HG02981 (cell line): ENCODE results near the gene GGACT.
"Not testable (repeated sequence)": the region's sequence is repeated elsewhere in the genome, so short reads cannot be mapped to it uniquely, and the experiment has no call there.

Source experiments
- ATAC-seq: cut with Tn5 transposase; IDR thresholded peaks from one replicate; pipeline ENCODE4 v1.9.1; 2021; ENCODE audit warnings: mild to moderate bottlenecking, moderate library complexity; ENCODE audit not compliant: unreplicated experiment

GGACT gene

GRCh38 chr13:100532090-100532766 is 56.4 kb downstream of the GGACT start:
- no peak for ATAC-seq

GRCh38 chr13:100530671-100531213 is 57.8 kb downstream of the GGACT start:
- ATAC-seq, result no peak

DNA sequence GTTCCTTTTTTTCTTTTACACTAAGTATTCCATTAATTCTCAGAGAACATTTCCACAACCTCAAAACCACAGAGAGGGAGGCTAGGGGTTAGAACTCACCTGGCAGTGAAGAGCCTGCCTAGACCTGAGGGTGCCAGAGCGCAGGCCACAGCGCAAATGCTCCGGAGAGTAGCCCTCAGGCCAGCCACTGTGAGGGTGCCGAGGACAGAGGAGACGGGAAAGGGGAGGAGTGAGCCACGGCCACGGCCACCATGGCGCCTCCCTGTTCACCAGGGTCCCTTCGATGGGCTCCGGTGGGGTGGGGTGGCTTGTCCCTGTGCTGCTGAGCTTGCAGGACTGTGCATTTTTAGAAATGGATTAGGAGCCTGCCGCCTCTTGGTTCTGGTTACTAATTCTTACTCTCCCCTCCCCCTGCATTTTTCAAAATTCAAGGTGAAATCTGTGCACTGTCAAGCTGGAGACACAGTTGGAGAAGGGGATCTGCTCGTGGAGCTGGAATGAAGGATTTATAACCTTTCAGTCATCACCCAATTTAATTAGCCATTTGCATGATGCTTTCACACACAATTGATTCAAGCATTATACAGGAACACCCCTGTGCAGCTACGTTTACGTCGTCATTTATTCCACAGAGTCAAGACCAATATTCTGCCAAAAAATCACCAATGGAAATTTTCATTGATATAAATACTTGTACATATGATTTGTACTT is 58.8 kb downstream of the GGACT start:
- ATAC-seq, result no peak

DNA sequence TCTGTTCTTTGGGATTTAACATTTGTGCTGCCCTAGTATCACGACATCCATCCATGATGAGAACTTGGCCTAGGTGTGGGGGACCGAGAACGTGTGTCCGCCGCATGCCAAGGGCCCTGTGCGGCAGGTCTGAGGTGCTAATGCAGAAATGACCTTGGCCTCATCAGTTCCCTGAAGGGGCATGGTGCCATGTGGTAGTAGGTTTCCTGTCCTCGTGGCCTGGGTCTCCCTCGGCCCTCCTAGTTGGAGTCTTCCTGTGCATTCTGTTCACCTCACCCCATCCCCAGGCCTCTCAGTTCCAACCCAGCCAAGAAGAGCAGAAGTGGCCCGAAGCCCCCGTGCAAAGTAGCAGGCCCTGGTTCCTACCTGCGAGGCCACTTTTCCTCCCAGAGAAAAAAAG is 59.8 kb downstream of the GGACT start:
- no peak for ATAC-seq

- ATAC-seq, result no peak
Observed at GRCh38 chr13:100528353-100528752, 60.2 kb downstream of the GGACT start.

DNA sequence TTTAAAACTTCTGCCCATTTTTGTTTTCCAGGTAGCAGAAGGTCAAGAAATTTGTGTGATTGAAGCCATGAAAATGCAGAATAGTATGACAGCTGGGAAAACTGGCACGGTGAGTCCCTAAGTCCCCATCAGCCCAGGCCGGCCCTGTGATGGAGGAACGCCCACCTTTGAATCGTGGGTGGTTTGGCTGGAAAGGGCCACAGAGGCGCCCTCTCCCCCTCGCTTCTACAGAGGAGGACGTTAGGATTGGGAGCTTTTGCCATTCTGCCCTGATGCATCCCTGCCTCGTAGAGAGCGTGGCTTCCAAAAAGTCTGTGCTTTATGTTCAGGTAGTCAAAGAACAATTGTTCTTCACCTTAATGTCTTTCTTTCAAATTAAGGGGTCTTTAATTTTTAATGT is 60.9 kb downstream of the GGACT start:
- no peak for ATAC-seq

GRCh38 chr13:100526318-100527000 is 62.1 kb downstream of the GGACT start:
- no peak for ATAC-seq

DNA sequence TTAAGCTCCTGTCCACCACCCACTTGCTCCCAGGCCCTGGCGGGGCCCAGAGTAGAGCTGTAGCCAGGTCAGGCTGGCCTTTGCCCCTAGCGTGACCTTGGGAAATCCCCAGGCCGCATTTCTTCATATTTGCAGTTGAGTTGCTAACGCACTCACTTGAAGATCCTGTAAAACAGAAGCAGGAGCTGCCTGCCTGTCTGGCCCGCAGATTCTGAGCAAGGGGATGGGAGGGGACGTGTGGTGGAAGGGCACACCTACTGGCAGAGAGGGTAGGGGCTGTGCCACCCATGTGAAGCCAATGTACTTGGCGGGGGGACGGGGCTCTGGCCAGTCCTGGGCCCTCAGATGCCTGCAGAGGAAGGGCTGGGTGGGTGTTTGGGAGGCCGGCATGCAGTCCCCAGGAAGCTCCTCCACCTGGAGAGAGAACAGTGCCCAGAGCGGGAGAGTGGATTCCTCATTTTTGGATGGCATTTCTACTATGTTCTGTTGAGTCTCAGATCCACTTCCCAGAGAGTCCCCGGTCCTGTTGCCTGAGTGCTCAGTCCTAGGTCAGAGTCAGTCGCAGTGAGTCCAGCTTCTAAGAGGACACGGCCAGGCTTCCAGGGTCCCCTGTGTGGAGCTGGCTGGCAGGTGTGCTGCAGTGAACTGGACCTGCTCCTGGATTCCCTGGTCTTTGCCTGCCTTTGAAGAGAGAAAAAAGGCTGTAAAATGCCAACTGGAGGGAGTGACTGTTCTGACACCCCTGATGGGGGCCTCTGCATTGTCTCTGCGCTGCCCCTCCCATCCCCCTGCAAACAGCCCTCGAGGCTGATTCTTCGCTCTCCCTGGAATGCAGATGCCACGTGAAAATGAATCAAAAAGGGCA is 62.9 kb downstream of the GGACT start:
- ATAC-seq, result no peak

GRCh38 chr13:100524688-100525087 is 63.9 kb downstream of the GGACT start:
- not testable (repeated sequence) for ATAC-seq

GRCh38 chr13:100523981-100524386 is 64.6 kb downstream of the GGACT start:
- no peak for ATAC-seq

- no peak for ATAC-seq
Observed at GRCh38 chr13:100523411-100523810, 65.2 kb downstream of the GGACT start.

DNA sequence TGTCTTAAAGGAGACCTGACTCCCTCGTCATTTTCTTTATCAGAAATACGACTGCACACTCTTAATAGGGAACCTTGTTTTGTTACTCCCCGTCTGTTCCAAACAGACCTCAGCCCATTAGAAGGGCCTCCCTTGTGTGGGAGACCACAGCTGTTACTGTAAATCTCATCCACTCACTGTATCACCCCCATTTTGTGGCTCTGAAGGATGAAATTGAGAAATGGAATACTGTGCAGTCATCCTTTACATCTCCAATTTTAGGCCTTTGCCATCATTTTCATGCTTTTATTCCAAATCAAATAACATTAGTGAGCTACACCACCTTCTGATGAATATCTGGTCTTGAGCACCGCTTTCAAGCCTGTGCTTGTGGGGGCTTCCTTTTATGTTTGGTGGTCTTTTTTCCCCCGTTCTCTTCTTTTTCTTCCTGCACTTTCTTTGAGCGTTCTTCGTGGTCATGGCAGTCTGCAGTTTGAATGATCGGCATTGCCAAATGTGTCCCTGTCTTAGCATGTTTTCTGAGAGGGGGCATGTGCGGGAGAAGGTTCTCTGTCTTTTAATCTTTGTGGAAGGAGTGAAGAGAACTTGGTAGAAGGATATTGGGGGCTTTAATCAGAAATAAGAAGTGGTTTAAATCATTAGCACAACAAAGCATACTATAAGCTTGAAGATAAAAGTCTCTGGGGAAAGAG is 65.8 kb downstream of the GGACT start:
- ATAC-seq, result no peak

DNA sequence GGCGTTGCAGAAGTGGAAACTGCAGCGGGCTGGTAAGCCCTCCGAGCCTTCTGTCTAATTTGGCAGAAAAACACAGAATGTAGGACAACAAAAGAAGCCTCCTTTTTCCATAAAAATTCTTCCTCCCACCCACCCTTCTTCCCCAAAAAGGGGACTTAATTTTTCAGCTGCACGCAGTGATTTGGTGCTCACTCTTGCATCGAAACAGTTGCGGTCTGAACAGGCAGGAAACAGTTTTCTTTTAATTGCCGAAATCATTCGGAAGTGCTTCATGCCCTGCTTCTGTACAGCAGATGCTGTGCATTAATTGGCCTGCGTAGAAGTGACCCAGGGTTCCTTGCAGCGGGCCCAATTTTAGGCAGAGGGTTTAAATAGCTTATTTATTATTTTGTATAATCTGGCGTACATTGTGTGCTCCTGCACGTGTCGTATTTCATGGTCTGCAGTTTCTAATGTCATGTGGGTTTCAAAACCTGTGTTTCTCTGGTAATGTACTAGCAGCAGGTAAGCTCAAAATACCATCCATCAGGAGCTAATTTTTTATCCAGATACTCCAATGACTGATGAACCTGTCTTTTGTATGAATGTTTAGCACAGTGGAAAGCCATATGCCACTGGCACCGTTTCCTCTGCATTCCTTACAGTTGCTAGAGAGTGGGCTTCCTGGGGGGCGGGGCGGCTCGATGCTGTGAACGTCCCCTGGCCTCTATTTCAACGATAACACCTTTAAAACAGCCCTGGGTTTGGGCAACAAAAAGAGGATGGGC is 66.6 kb downstream of the GGACT start:
- no peak for ATAC-seq

- ATAC-seq, result no peak
Observed at GRCh38 chr13:100520936-100521850, 67.4 kb downstream of the GGACT start.

GRCh38 chr13:100519626-100520025 is 69.0 kb downstream of the GGACT start:
- ATAC-seq, result no peak

DNA sequence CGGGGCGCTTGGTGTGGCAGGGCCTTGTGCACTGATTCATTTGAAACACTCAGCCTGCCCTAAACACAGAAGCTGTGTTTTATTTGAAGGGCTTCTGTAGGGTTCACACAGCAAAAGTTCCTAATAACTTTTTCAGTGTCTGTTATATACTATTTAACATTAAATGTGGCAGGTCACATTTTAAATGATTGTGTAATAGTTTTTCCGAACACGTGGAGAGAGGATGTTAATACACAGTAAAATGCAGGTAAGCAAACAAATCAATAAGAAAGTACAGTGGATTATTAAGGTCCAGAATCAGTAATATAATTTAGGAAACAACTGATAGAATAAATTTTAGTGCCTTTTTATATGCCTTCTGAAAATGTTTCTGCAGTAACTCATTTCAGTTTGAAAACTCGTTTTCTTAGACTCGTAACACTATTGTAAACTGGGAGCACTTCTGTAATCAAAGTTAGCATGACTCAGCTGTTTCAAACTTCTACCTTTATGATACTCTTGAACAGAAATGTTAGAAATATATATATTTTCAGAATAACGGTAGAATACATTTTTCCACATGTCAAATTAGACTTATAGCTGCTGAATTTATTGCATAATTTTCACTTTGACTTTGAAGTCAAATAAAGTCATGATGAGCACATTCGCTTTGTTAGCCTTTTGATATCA is 70.1 kb downstream of the GGACT start:
- ATAC-seq, result no peak

GRCh38 chr13:100517728-100518127 is 70.9 kb downstream of the GGACT start:
- ATAC-seq, result no peak

- ATAC-seq, result no peak
Observed at GRCh38 chr13:100517135-100517534, 71.5 kb downstream of the GGACT start.
